Measurements from ENCODE around the gene IVD. TPM values are rescaled to one million over a fixed set of nuclear protein-coding genes. Genes with fewer than 3 reads are reported as not detected.

IVD gene
- total and polyA plus RNA-seq, 9 of the 15 experiments (the other 6 are each of a cell fraction or from before 2014, with no cell fraction given) = 0.15 to 4.5 (median 2.4) TPM

DNA sequence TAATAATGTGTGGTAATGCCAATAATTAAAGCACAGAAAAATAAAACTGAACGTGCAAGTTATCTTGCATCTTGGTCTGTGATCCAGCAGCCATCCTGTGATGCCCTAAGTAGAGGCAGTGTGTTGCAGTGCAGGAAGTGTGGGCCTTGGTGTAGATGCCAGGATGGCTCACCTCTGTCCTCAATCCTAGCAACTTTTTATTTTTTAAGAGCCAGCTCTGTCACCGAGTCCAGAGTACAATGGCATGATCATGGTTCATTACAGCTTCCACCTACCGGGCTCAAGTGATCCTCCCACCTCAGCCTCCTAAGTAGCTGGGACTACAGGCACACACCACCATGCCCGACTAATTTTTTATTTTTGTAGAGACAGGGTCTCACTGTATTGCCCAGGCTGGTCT lies 42.8 kb downstream of the IVD start:
- no TSS peak for BruUV-seq (replicated peaks)
- H3K27me3 ChIP-seq (ENCODE audit: control insufficient read depth in 2 of 2, insufficient read depth in 2 of 2, low read length in 2 of 2) = no peaks in the 10 kb centered on the region
- in situ Hi-C loops (cut with MboI) (no loop called here), intact Hi-C loops (cut with micrococcal nuclease) (no loop called here)
- DNase-seq (ENCODE audit: extremely low read depth in 1 of 4, low spot score in 3 of 4) (no peak), ATAC-seq (no peak), FAIRE-seq (no peak)
- H2AFZ ChIP-seq (ENCODE audit: low read depth, low read length) = no peak overlapping the region
- H3K4me2 ChIP-seq (ENCODE audit: insufficient read depth, low read length) = no peak overlapping the region
- peaks cover 17 to 31% of the 10 kb centered on the region in 2 experiments for H3K4me1 ChIP-seq (replicated peaks in 1 of 2; ENCODE audit: control insufficient read depth in 2 of 2, insufficient read depth in 2 of 2, low read length in 2 of 2)
- CTCF ChIA-PET (ENCODE audit: low intra/inter-chr PET ratio) = no interaction called here
- H3K9me1 ChIP-seq (ENCODE audit: control insufficient read depth, insufficient read depth, low read length) = peaks cover 14% of the 10 kb centered on the region
- WGBS (ENCODE audit: insufficient coverage, low coverage, missing lambda C conversion rate) = 81% methylated on average over 4 of the region's 4 CpGs
- peaks cover 27% of the 10 kb centered on the region; the same call in 2 of the 3 replicates for H3K36me3 ChIP-seq (ENCODE audit: control insufficient read depth, insufficient read depth, low read length)
- H3K4me3 ChIP-seq = no peak overlapping the region
- POLR2A ChIA-PET = interaction anchor here (0.9 to 2.8 kb wide), 2 partner anchors 21 to 34 kb away, joined by 3 to 15 read pairs; partner anchors contain the start of gene CHST14
- no peak overlapping the region for H3K27ac ChIP-seq (ENCODE audit: extremely low read depth, low read depth, low read length)
- H4K20me1 ChIP-seq (replicated peaks; ENCODE audit: control insufficient read depth, insufficient read depth, low read length) = peaks cover 54% of the 10 kb centered on the region
- H3K9me3 ChIP-seq (replicated peaks; ENCODE audit: control insufficient read depth, insufficient read depth, low read depth, low read length) = no peaks in the 10 kb centered on the region
- H3K9ac ChIP-seq (ENCODE audit: insufficient read depth in 1 of 2, low read depth in 2 of 2, low read length in 2 of 2) = no peak overlapping the region
- peaks cover 92% of the 10 kb centered on the region for H3K79me2 ChIP-seq (ENCODE audit: control insufficient read depth, insufficient read depth, low read length)
- TF ChIP-seq HOXB6 (CRISPR knock-in tag; IDR thresholded peaks at IDR 0.05; ENCODE audit: borderline replicate concordance) (no peak), ARHGAP35 (IDR thresholded peaks at IDR 0.05; ENCODE audit: partially characterized antibody) (no peak), NR4A1 (CRISPR knock-in tag; IDR thresholded peaks at IDR 0.05) (no peak), NR4A1 (tag; IDR thresholded peaks at IDR 0.05) (no peak), ZNF695 (CRISPR knock-in tag; IDR thresholded peaks at IDR 0.05) (no peak), KLF16 (IDR thresholded peaks at IDR 0.05) (no peak), TOE1 (IDR thresholded peaks at IDR 0.05; ENCODE audit: borderline replicate concordance) (no peak), TOE1 (CRISPR knock-in tag; IDR thresholded peaks at IDR 0.05; ENCODE audit: borderline replicate concordance, low read depth) (no peak), ZNF507 (tag; conservative IDR thresholded peaks at IDR 0.05) (no peak), ZNF347 (CRISPR knock-in tag; IDR thresholded peaks at IDR 0.05; ENCODE audit: low read depth) (no peak), ZNF24 (IDR thresholded peaks at IDR 0.05) (no peak), FOXP4 (CRISPR knock-in tag; IDR thresholded peaks at IDR 0.05; ENCODE audit: borderline replicate concordance) (no peak), GTF2E2 (tag; IDR thresholded peaks at IDR 0.05) (no peak), FOXK2 (conservative IDR thresholded peaks at IDR 0.05 in 1 of 2, IDR thresholded peaks at IDR 0.05 in 1 of 2; ENCODE audit: low read depth in 2 of 2) (no peak)
- TF ChIP-seq, protein P1, sequence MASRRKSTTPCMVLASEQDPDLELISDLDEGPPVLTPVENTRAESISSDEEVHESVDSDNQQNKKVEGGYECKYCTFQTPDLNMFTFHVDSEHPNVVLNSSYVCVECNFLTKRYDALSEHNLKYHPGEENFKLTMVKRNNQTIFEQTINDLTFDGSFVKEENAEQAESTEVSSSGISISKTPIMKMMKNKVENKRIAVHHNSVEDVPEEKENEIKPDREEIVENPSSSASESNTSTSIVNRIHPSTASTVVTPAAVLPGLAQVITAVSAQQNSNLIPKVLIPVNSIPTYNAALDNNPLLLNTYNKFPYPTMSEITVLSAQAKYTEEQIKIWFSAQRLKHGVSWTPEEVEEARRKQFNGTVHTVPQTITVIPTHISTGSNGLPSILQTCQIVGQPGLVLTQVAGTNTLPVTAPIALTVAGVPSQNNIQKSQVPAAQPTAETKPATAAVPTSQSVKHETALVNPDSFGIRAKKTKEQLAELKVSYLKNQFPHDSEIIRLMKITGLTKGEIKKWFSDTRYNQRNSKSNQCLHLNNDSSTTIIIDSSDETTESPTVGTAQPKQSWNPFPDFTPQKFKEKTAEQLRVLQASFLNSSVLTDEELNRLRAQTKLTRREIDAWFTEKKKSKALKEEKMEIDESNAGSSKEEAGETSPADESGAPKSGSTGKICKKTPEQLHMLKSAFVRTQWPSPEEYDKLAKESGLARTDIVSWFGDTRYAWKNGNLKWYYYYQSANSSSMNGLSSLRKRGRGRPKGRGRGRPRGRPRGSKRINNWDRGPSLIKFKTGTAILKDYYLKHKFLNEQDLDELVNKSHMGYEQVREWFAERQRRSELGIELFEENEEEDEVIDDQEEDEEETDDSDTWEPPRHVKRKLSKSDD (conservative IDR thresholded peaks at IDR 0.05; ENCODE audit: low read length) = no peak
- TF ChIP-seq, protein P2, sequence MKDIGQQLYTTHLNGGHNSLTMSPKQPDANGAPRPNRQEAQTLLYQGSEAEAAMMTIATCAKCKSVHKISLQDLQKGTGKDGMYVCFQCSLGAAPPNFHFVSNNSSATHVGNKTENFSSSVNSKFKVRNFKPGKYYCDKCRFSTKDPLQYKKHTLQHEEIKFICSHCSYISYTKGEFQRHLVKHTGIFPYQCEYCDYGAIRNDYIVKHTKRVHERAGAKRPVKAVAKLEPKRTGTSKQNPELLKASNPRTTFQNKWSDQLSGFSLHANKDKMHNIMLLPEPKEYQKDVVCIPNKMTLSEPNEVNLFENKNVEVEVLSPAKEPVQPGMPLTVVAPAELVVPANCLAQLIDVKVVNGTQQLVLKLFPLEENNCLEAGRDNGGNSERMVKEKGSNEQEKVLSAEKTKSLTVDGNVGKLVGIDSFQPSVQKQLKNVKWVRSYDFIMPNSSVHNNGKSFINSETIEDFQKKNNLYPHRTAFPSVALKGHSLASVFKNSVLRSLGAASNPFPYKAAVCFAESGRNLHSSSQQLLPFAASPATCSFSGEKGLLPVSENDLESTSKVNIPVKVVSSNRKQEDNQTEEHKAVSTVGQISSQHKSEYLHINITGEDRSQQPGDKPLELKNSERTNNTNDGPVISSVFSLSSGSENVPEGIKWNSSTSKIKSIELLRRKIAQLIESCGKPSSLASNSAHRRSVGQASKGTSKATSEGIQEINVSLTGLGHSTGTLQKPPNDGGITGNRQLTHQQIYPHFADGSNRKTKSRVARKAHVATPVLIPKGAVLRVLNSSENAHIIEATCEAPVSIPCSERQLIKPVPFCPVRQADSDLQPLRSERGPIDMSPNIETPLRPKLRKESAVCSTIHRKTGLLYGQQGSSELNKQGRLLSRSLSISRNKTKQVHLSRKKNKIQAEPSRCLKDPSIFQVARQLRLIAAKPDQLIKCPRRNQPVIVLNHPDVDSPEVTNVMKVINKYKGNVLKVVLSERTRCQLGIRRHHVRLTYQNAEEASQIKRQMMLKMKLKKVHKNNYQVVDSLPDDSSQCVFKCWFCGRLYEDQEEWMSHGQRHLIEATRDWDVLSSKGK (CRISPR knock-in tag; IDR thresholded peaks at IDR 0.05) = no peak
